ENCODE measurements around the gene FCHSD2. TPM values are rescaled to one million over a fixed set of nuclear protein-coding genes. Genes with fewer than 3 reads are reported as not detected.

The FCHSD2 gene
- total RNA-seq, 4 donors from 2014 or later: 6.7 to 95.7 (median 10.2) TPM

- H3K27ac ChIP-seq: no peak overlapping the region
- H3K9me3 ChIP-seq: no peaks in the 10 kb centered on the region
- H3K4me1 ChIP-seq: no peaks in the 10 kb centered on the region
- H3K36me3 ChIP-seq: no peaks in the 10 kb centered on the region
- no peak overlapping the region for H3K4me3 ChIP-seq
- TF ChIP-seq CTCF (IDR thresholded peaks at IDR 0.05) (no peak), POLR2A (IDR thresholded peaks at IDR 0.05) (no peak)
- no peaks in the 10 kb centered on the region for H3K27me3 ChIP-seq
- DNase-seq: no peak
Observed at GRCh38 chr11:72932132-72932570, 210.0 kb downstream of the FCHSD2 start.

- Histone ChIP-seq H3K27ac (no peak overlapping the region), H3K9me3 (no peaks in the 10 kb centered on the region), H3K4me3 (no peak overlapping the region), H3K4me1 (no peaks in the 10 kb centered on the region), H3K27me3 (no peaks in the 10 kb centered on the region), H3K36me3 (no peaks in the 10 kb centered on the region)
- TF ChIP-seq POLR2A (IDR thresholded peaks at IDR 0.05) (no peak), CTCF (IDR thresholded peaks at IDR 0.05) (no peak)
- DNase-seq: no peak
Observed at GRCh38 chr11:72930008-72930407, 212.1 kb downstream of the FCHSD2 start.

GRCh38 chr11:72929256-72929655 lies 212.9 kb downstream of the FCHSD2 start:
- TF ChIP-seq CTCF (IDR thresholded peaks at IDR 0.05) (no peak), POLR2A (IDR thresholded peaks at IDR 0.05) (no peak)
- Histone ChIP-seq H3K27me3 (no peaks in the 10 kb centered on the region), H3K9me3 (no peaks in the 10 kb centered on the region), H3K4me3 (no peak overlapping the region), H3K27ac (no peak overlapping the region), H3K36me3 (no peaks in the 10 kb centered on the region), H3K4me1 (no peaks in the 10 kb centered on the region)
- DNase-seq: no peak

GRCh38 chr11:72927380-72927779 lies 214.7 kb downstream of the FCHSD2 start:
- H3K4me3 ChIP-seq: no peak overlapping the region
- DNase-seq: no peak
- no peak overlapping the region for H3K27ac ChIP-seq
- H3K36me3 ChIP-seq: no peaks in the 10 kb centered on the region
- no peaks in the 10 kb centered on the region for H3K4me1 ChIP-seq
- no peaks in the 10 kb centered on the region for H3K27me3 ChIP-seq
- H3K9me3 ChIP-seq: no peaks in the 10 kb centered on the region
- TF ChIP-seq CTCF (IDR thresholded peaks at IDR 0.05): no peak
- TF ChIP-seq POLR2A (IDR thresholded peaks at IDR 0.05): no peak

GRCh38 chr11:72926076-72926475 lies 216.0 kb downstream of the FCHSD2 start:
- H3K9me3 ChIP-seq: no peaks in the 10 kb centered on the region
- TF ChIP-seq CTCF (IDR thresholded peaks at IDR 0.05): no peak
- TF ChIP-seq POLR2A (IDR thresholded peaks at IDR 0.05): no peak
- DNase-seq: no peak
- no peaks in the 10 kb centered on the region for H3K4me1 ChIP-seq
- peaks cover 0 to 7% (median 0%) of the 10 kb centered on the region in 3 donors for H3K36me3 ChIP-seq
- H3K27me3 ChIP-seq: no peaks in the 10 kb centered on the region
- no peak overlapping the region for H3K27ac ChIP-seq
- H3K4me3 ChIP-seq: no peak overlapping the region

- DNase-seq: no peak
- H3K36me3 ChIP-seq: peaks cover 0 to 7% (median 0%) of the 10 kb centered on the region in 3 donors
- no peaks in the 10 kb centered on the region for H3K27me3 ChIP-seq
- H3K27ac ChIP-seq: no peak overlapping the region
- no peaks in the 10 kb centered on the region for H3K9me3 ChIP-seq
- no peaks in the 10 kb centered on the region for H3K4me1 ChIP-seq
- TF ChIP-seq CTCF (IDR thresholded peaks at IDR 0.05) (no peak), POLR2A (IDR thresholded peaks at IDR 0.05) (no peak)
- H3K4me3 ChIP-seq: no peak overlapping the region
Observed at GRCh38 chr11:72925656-72926055, 216.5 kb downstream of the FCHSD2 start.
